Lower leg skin (tissue), 4 donors: Measurements from ENCODE around the gene PLAC1. TPM values are rescaled to one million over a fixed set of nuclear protein-coding genes. Genes with fewer than 3 reads are reported as not detected.

ENCODE experiments used
- DNase-seq, 2 donors: peaks; one replicate each; pipeline ENCODE4 v3.0.0-alpha.2; 2019; ENCODE audit warnings: low spot score in 2 of 2
- H3K4me3 ChIP-seq: fragments of 200-600 bp; sonication (generic); 2 replicates; pipeline ENCODE4 v1.5.1; 2017; ENCODE audit warnings: mild to moderate bottlenecking, low read depth; ENCODE audit not compliant: poor library complexity, severe bottlenecking
- POLR2A ChIP-seq, 2 donors: fragments of 450-650 bp; IDR thresholded peaks; one replicate each; pipeline ENCODE4 v1.6.1; 2016 to 2017; ENCODE audit warnings: antibody characterized with exemption in 2 of 2, mild to moderate bottlenecking in 1 of 2, moderate library complexity in 1 of 2
- WGBS, 2 donors: methylation state at CpG; one replicate each; pipeline ENCODE4 v1.1.5; 2018; 5-methylcytosine and 5-hydroxymethylcytosine counted together
- intact Hi-C: fragments of 100-400 bp; cut with DNase I; formaldehyde crosslinking; loops from one replicate; pipeline ENCODE4 v1.15.0; 2023; ENCODE audit warnings: low total_unique reads
- total RNA-seq, 4 donors: library from RNA; depleted of rRNA; stranded (reverse); fragments of >200 nt; gene quantifications; one replicate each; pipeline ENCODE4 v1.1.0, GENCODE V29; 2016
- TF ChIP-seq, protein P1 (sequence below), 3 donors: fragments of 450-650 bp; IDR thresholded peaks; one replicate each; pipeline ENCODE4 v1.5.1; 2016; ENCODE audit warnings: antibody characterized with exemption in 3 of 3, mild to moderate bottlenecking in 3 of 3, moderate library complexity in 2 of 3

The PLAC1 gene
- total RNA-seq, 4 donors from 2014 or later, result 0.22 to 0.53 (median 0.23) TPM; not detected in 1

DNA sequence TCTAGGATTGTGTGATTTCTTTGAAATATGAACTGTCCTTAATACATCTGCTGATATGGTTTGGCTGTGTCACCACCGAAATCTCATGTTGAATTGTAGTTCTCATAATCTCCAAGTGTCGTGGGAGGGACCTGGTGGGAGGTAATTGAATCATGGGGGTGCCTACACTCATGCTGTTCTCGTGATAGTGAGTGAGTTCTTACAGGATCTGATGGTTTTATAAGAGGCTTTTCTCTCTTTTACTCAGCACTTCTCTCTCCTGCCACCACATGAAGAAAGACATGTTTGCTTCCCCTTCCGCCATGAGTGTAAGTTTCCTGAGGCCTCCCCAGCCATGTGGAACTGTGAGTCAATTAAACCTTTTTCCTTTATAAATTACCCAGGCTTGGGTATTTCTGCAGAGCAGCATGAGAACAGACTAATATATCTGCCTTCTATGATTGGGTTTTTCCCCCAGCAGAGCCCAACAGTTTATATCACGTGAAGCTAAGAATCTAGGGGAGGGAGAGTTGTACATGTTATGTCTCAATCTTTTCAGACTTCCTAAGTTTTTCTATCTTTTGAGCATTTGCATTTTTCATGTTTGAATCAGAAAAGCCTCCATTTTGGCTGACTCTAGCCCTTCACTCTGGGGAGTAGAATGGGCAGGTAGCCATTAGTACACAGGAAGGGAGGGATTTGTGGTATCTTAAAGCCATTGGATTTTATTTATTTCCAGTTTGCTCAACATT is 58.9 kb downstream of the PLAC1 start:
- DNase-seq, result peak in 1 of 2 donors; percentile 19
- TF ChIP-seq, protein P1, sequence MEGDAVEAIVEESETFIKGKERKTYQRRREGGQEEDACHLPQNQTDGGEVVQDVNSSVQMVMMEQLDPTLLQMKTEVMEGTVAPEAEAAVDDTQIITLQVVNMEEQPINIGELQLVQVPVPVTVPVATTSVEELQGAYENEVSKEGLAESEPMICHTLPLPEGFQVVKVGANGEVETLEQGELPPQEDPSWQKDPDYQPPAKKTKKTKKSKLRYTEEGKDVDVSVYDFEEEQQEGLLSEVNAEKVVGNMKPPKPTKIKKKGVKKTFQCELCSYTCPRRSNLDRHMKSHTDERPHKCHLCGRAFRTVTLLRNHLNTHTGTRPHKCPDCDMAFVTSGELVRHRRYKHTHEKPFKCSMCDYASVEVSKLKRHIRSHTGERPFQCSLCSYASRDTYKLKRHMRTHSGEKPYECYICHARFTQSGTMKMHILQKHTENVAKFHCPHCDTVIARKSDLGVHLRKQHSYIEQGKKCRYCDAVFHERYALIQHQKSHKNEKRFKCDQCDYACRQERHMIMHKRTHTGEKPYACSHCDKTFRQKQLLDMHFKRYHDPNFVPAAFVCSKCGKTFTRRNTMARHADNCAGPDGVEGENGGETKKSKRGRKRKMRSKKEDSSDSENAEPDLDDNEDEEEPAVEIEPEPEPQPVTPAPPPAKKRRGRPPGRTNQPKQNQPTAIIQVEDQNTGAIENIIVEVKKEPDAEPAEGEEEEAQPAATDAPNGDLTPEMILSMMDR (IDR thresholded peaks at IDR 0.05), result no peak
- TF ChIP-seq POLR2A (IDR thresholded peaks at IDR 0.05), result no peak
- 58 to 83% methylated on average over 5 of the region's 5 CpGs for WGBS, 2 donors
- intact Hi-C loops, result no loop called here
- H3K4me3 ChIP-seq, result no peak overlapping the region

DNA sequence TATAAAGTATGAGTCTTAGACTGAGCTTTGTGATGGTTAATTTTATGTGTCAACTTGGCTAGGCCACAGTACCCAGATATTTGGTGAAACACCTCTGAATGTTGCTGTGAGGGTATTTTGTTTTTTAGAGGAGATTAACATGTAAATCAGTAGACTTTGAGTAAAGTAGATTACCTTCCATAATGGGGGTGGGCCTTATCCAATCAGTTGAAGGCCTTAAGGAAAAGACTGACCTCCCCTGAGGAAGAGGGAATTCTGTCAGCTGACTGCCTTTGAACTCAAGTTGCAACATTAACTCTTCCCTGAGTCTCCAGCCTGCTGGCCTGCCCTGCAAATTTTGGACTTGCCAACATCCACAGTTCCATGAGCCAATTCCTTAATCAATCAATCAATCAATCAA is 66.0 kb downstream of the PLAC1 start:
- intact Hi-C loops, result no loop called here
- DNase-seq, result no peak
- TF ChIP-seq, protein P1 (IDR thresholded peaks at IDR 0.05), result no peak
- no peak for TF ChIP-seq POLR2A (IDR thresholded peaks at IDR 0.05)
- no peak overlapping the region for H3K4me3 ChIP-seq

DNA sequence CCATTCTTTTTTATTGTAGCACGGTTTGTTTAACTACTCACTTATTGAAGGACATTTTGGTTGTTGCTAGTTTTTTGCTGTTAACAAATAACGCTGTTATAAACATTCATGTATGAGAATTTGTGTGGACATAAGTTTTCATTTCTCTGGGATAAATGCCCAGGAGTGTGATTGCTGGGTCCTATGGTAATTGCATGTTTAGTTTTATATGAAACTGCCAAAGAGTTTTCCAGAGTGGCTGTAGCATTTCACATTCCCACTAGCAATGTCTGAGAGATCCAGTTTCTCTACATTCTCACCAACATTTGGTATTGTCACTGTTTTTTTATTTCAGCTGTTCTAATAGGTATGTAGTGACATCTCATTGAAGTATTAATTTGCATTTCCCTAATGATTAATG is 66.8 kb downstream of the PLAC1 start:
- intact Hi-C loops, result no loop called here
- no peak overlapping the region for H3K4me3 ChIP-seq
- 60 to 73% methylated on average over 2 of the region's 2 CpGs for WGBS, 2 donors
- TF ChIP-seq, protein P1 (IDR thresholded peaks at IDR 0.05), result no peak
- TF ChIP-seq POLR2A (IDR thresholded peaks at IDR 0.05), result no peak
- DNase-seq, result no peak

DNA sequence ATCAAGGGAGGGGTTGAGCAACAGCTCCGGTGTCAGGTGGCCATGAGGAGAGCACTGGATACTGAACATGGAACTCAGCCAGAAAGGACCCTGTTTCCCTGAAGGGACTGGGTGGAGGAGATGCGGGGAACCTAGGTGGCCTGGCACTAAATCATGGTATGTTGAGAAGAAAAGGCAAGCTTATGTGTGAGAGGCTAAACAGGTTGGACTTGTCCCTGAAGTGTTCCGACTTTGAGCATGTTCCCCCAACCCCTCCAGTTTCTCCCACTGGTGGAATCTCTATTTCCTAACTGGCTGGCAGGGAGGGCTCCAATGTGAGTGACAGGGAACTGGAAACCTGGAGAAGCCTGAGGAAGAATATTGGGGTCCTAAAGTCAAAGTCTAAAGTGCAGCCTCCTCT is 69.5 kb downstream of the PLAC1 start:
- intact Hi-C loops, result no loop called here
- 44 to 70% methylated on average over 3 of the region's 3 CpGs for WGBS, 2 donors
- DNase-seq, result no peak
- no peak overlapping the region for H3K4me3 ChIP-seq
- TF ChIP-seq POLR2A (IDR thresholded peaks at IDR 0.05), result no peak
- TF ChIP-seq, protein P1 (IDR thresholded peaks at IDR 0.05), result no peak

DNA sequence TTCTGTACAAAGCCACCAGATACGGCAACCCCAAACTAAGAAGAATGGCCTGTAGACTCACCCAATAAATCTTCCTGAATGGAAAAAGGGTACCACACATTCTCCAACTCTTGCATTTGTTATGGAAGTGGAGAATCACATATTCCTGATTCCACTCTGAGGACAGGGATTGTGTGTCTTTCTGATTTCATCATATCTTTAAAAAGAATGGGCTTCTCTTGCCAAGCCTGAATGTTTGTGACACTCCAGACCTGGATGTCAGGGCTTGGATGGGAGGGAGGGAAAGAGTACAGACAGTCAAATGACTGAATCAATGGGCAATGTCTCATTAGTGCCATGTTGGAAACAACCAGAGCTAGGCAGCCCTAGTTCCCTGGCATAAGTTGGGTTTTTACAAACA is 77.4 kb downstream of the PLAC1 start:
- no peak for DNase-seq
- H3K4me3 ChIP-seq, result no peak overlapping the region
- 77 to 100% methylated on average over 1 of the region's 1 CpG for WGBS, 2 donors
- intact Hi-C loops, result no loop called here
- TF ChIP-seq POLR2A (IDR thresholded peaks at IDR 0.05), result no peak
- TF ChIP-seq, protein P1 (IDR thresholded peaks at IDR 0.05), result no peak

DNA sequence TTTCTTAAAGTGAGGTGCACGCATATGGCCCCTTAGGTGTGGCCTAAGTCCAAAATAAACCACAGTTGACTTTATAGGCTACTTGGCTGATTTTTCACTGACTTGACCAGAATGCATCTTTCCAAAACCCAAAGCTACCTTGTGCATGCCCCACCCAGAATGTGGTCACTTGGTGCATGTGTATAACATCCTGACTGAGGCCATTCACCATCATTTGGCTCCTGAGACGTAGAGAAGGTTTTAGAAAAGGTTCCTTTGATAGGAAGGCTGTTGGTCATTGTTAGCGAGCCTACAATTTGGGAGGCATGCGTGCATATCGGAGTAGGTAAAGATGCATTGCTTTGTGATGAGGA is 84.6 kb downstream of the PLAC1 start:
- intact Hi-C loops, result no loop called here
- DNase-seq, result no peak
- WGBS, 2 donors, result 75 to 78% methylated on average over 5 of the region's 5 CpGs
- TF ChIP-seq, protein P1 (IDR thresholded peaks at IDR 0.05), result no peak
- TF ChIP-seq POLR2A (IDR thresholded peaks at IDR 0.05), result no peak
- H3K4me3 ChIP-seq, result no peak overlapping the region
